Lower lobe of right lung (tissue), 2 donors: ENCODE measurements around the gene RXRG. TPM values are rescaled to one million over a fixed set of nuclear protein-coding genes. Genes with fewer than 3 reads are reported as not detected.

Experiments
- ATAC-seq, 2 donors: fragments of 200-7000 bp; cut with Tn5 transposase; one replicate each; pipeline ENCODE4 v1.9.1; 2020 to 2022; ENCODE audit warnings: mild to moderate bottlenecking in 2 of 2, moderate library complexity in 2 of 2
- DNase-seq: peaks from one replicate; pipeline ENCODE4 v3.0.0-alpha.2; 2020
- H3K27ac ChIP-seq: fragments of 200-600 bp; one replicate; pipeline ENCODE4 v1.8.0; 2022
- H3K27me3 ChIP-seq: fragments of 200-600 bp; one replicate; pipeline ENCODE4 v1.8.0; 2022; ENCODE audit warnings: low read depth
- H3K36me3 ChIP-seq: fragments of 200-600 bp; one replicate; pipeline ENCODE4 v1.8.0; 2022; ENCODE audit warnings: mild to moderate bottlenecking
- H3K4me1 ChIP-seq: fragments of 200-600 bp; one replicate; pipeline ENCODE4 v1.8.0; 2022
- H3K4me3 ChIP-seq: fragments of 200-600 bp; one replicate; pipeline ENCODE4 v1.8.0; 2022; ENCODE audit warnings: mild to moderate bottlenecking
- H3K9me3 ChIP-seq: fragments of 200-600 bp; one replicate; pipeline ENCODE4 v1.8.0; 2022
- CTCF ChIP-seq: fragments of 200-600 bp; IDR thresholded peaks from one replicate; pipeline ENCODE4 v1.8.0; 2022; ENCODE audit warnings: antibody characterized with exemption, mild to moderate bottlenecking
- intact Hi-C: fragments of 100-400 bp; cut with DNase I; formaldehyde crosslinking; loops from one replicate; pipeline ENCODE4 v1.11.0; 2022
- total RNA-seq: library from RNA; stranded (reverse); fragmentation: NEBNext Ultra II Directional; extraction: Animal tissue kit (Norgen Biotek cat#: 25700); gene quantifications from one replicate; pipeline ENCODE4 v1.2.1, GENCODE V29; 2021
- donor health status: DM: no; HTN: yes; CAD: no; lungs with severe emphysema.

The RXRG gene
- total RNA-seq, 1 donor from 2014 or later = 8.4 TPM

GRCh38 chr1:165451691-165452090 is 6.8 kb upstream of the RXRG start:
- TF ChIP-seq CTCF = no peak
- no peaks in the 10 kb centered on the region for H3K27me3 ChIP-seq
- no peak overlapping the region for H3K27ac ChIP-seq
- no peaks in the 10 kb centered on the region for H3K4me1 ChIP-seq
- H3K9me3 ChIP-seq = no peaks in the 10 kb centered on the region
- no peaks in the 10 kb centered on the region for H3K36me3 ChIP-seq
- intact Hi-C loops = no loop called here
- DNase-seq (no peak), ATAC-seq (no peak)
- H3K4me3 ChIP-seq = no peak overlapping the region

GRCh38 chr1:165449131-165449530 is 4.2 kb upstream of the RXRG start:
- Histone ChIP-seq H3K9me3 (no peaks in the 10 kb centered on the region), H3K4me1 (peaks cover 5% of the 10 kb centered on the region), H3K4me3 (no peak overlapping the region), H3K27me3 (no peaks in the 10 kb centered on the region), H3K36me3 (no peaks in the 10 kb centered on the region), H3K27ac (no peak overlapping the region)
- DNase-seq (no peak), ATAC-seq (no peak)
- intact Hi-C loops = no loop called here
- no peak for TF ChIP-seq CTCF

GRCh38 chr1:165445388-165445787 is 462 bp upstream of the RXRG start:
- Histone ChIP-seq H3K9me3 (no peaks in the 10 kb centered on the region), H3K4me1 (peaks cover 19% of the 10 kb centered on the region), H3K36me3 (no peaks in the 10 kb centered on the region), H3K4me3 (peak overlapping the region; percentile 47), H3K27me3 (peaks cover 10% of the 10 kb centered on the region), H3K27ac (no peak overlapping the region)
- no peak for DNase-seq
- intact Hi-C loops = no loop called here
- ATAC-seq = no peak
- no peak for TF ChIP-seq CTCF

GRCh38 chr1:165443539-165444311 is 1.2 kb downstream of the RXRG start:
- intact Hi-C loops = no loop called here
- Histone ChIP-seq H3K36me3 (no peaks in the 10 kb centered on the region), H3K27ac (peak overlapping the region; percentile 10), H3K27me3 (peaks cover 10% of the 10 kb centered on the region), H3K4me1 (peaks cover 19% of the 10 kb centered on the region), H3K9me3 (no peaks in the 10 kb centered on the region), H3K4me3 (peak overlapping the region; percentile 47)
- no peak for TF ChIP-seq CTCF
- ATAC-seq = peak; percentile 72 to 74
- peak; percentile 48 for DNase-seq

GRCh38 chr1:165442653-165443052 is 2.3 kb downstream of the RXRG start:
- peaks cover 10% of the 10 kb centered on the region for H3K27me3 ChIP-seq
- no peak overlapping the region for H3K4me3 ChIP-seq
- intact Hi-C loops = no loop called here

More at GRCh38 chr1:165442653-165443052, 2.3 kb downstream of the RXRG start:
- H3K36me3 ChIP-seq = no peaks in the 10 kb centered on the region
- no peak overlapping the region for H3K27ac ChIP-seq
- H3K4me1 ChIP-seq = peaks cover 19% of the 10 kb centered on the region
- TF ChIP-seq CTCF = no peak
- DNase-seq = no peak
- no peaks in the 10 kb centered on the region for H3K9me3 ChIP-seq
- no peak for ATAC-seq
